KMS-11 (cell line): ENCODE data around the gene RRAS.
A peak's percentile ranks its signal among the peaks of the same experiment; 100 is the strongest.

Experiments
- H2AFZ ChIP-seq: fragments of 200-600 bp; sonication (generic); 2 replicates; pipeline ENCODE4 v1.6.1; 2016; ENCODE audit warnings: antibody characterized with exemption, mixed run types, low read depth
- H3K27ac ChIP-seq: fragments of 200-600 bp; sonication (generic); 2 replicates; pipeline ENCODE4 v1.6.1; 2016; ENCODE audit warnings: mild to moderate bottlenecking, mixed run types
- H3K27me3 ChIP-seq: fragments of 200-600 bp; sonication (generic); 2 replicates; pipeline ENCODE4 v1.6.1; 2017; ENCODE audit warnings: mild to moderate bottlenecking, low read depth, mixed run types, moderate library complexity; ENCODE audit not compliant: insufficient read depth
- H3K36me3 ChIP-seq: fragments of 200-600 bp; sonication (generic); 2 replicates; pipeline ENCODE4 v1.6.1; 2017; ENCODE audit warnings: mild to moderate bottlenecking, mixed run types; ENCODE audit not compliant: insufficient read depth
- H3K4me1 ChIP-seq: fragments of 200-600 bp; sonication (generic); 2 replicates; pipeline ENCODE4 v1.6.1; 2016; ENCODE audit warnings: mild to moderate bottlenecking, low read depth, mixed run types; ENCODE audit not compliant: poor library complexity, severe bottlenecking
- H3K4me2 ChIP-seq: fragments of 200-600 bp; sonication (generic); 2 replicates; pipeline ENCODE4 v1.7.0; 2016; ENCODE audit warnings: mild to moderate bottlenecking, mixed run types
- H3K4me3 ChIP-seq: fragments of 200-600 bp; sonication (generic); IDR thresholded peaks from 2 replicates; pipeline ENCODE4 v1.6.1; 2017; ENCODE audit warnings: low read depth, low read length, mixed read lengths; ENCODE audit not compliant: insufficient read depth
- H3K79me2 ChIP-seq: fragments of 200-600 bp; sonication (generic); 2 replicates; pipeline ENCODE4 v1.6.1; 2016; ENCODE audit warnings: low read depth, mixed run types; ENCODE audit not compliant: insufficient read depth
- H3K9ac ChIP-seq: fragments of 200-600 bp; sonication (generic); 2 replicates; pipeline ENCODE4 v1.6.1; 2016; ENCODE audit warnings: mild to moderate bottlenecking, mixed run types
- H4K20me1 ChIP-seq: fragments of 200-600 bp; sonication (generic); 2 replicates; pipeline ENCODE4 v1.6.1; 2016; ENCODE audit warnings: mild to moderate bottlenecking, mixed run types; ENCODE audit not compliant: insufficient read depth
- CTCF ChIP-seq: fragments of 200-600 bp; sonication (generic); conservative IDR thresholded peaks from 2 replicates; pipeline ENCODE4 v1.6.1; 2017; ENCODE audit warnings: low read depth, mild to moderate bottlenecking, antibody characterized with exemption, low read length, moderate library complexity, mixed read lengths

RRAS gene

GRCh38 chr19:49677901-49678674 lies 38.1 kb upstream of the RRAS start:
- Histone ChIP-seq H3K36me3 (peaks cover 9% of the 10 kb centered on the region; the same call in 1 of the 2 replicates), H3K79me2 (peaks cover 60% of the 10 kb centered on the region), H4K20me1 (peaks cover 10% of the 10 kb centered on the region; the same call in 1 of the 2 replicates), H3K4me2 (peak overlapping the region; percentile 38), H3K4me3 (peak overlapping the region; percentile 24), H3K27me3 (no peaks in the 10 kb centered on the region), H3K27ac (peak overlapping the region; percentile 93), H3K9ac (peak overlapping the region; percentile 96), H2AFZ (no peak overlapping the region), H3K4me1 (peaks cover 40% of the 10 kb centered on the region)
- TF ChIP-seq CTCF = peak; percentile 91

- H3K27ac ChIP-seq = peak within 1 kb of the TSS; percentile 94
- no peaks in the 10 kb centered on the region for H3K27me3 ChIP-seq
- TF ChIP-seq CTCF = no peak
- peaks cover 10% of the 10 kb centered on the region; the same call in 1 of the 2 replicates for H4K20me1 ChIP-seq
- peak within 1 kb of the TSS; percentile 96 for H3K9ac ChIP-seq
- H3K79me2 ChIP-seq = peaks cover 53% of the 10 kb centered on the region
- peak within 1 kb of the TSS; percentile 24 for H3K4me3 ChIP-seq
- peaks cover 37% of the 10 kb centered on the region for H3K4me1 ChIP-seq
- H3K36me3 ChIP-seq = peaks cover 6% of the 10 kb centered on the region; the same call in 1 of the 2 replicates
- H3K4me2 ChIP-seq = peak within 1 kb of the TSS; percentile 59
- H2AFZ ChIP-seq = peak within 1 kb of the TSS; percentile 56
Observed at GRCh38 chr19:49677231-49677900, 37.4 kb upstream of the RRAS start, which contains the start of gene PRMT1. Gene PRMT1 (plus strand): TSS chr19:49677271. CDS start chr19:49677281, 10 bp downstream.

GRCh38 chr19:49676784-49677230 lies 36.9 kb upstream of the RRAS start:
- no peak overlapping the region for H3K4me2 ChIP-seq
- TF ChIP-seq CTCF = no peak

DNA sequence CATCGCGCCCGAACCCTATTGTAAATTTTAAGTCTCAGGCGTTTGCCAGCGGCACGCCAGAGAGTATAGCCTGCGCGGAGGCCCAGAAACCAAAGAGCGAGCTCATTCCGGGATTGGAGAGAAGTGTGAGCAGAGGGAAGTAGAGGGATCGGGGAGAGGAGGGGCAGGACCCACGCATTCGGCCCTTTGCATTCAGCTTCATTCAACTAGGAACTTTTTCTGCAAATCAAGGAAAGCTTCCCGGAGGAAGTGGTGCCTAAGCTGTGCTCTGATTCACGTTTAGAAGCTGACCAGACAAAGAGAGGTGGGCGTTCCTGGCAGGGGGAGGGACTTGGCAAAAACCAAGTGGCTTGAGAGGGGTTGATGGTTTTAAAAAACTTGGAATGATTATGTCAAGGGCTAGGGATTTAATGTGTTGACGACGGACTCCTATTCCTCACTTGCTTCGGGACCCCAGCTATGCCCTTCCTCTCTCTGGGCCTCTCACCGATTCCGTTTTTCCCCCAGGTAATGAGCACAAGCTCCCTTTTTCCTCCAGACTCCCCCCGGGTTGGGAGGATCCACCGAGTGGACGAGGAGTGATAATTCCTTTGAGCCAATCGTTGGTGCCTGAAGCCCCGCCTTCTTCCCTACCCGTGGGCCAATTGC lies 36.3 kb upstream of the RRAS start:
- Histone ChIP-seq H3K27me3 (no peaks in the 10 kb centered on the region), H2AFZ (peak overlapping the region; percentile 56)
- no peak for TF ChIP-seq CTCF

More at GRCh38 chr19:49676784-49677230, 36.9 kb upstream of the RRAS start:
- H3K79me2 ChIP-seq = peaks cover 48% of the 10 kb centered on the region
- no peaks in the 10 kb centered on the region for H3K27me3 ChIP-seq
- peaks cover 41% of the 10 kb centered on the region for H3K4me1 ChIP-seq
- H4K20me1 ChIP-seq = peaks cover 10% of the 10 kb centered on the region; the same call in 1 of the 2 replicates
- peak overlapping the region; percentile 56; the same call in 1 of the 2 replicates for H2AFZ ChIP-seq
- H3K36me3 ChIP-seq = peaks cover under 1% of the 10 kb centered on the region; the same call in 1 of the 2 replicates
- no peak overlapping the region for H3K4me3 ChIP-seq
- H3K27ac ChIP-seq = peak overlapping the region; percentile 94
- peak overlapping the region; percentile 96 for H3K9ac ChIP-seq

More for the DNA sequence above, 36.3 kb upstream of the RRAS start:
- Histone ChIP-seq H3K4me1 (peaks cover 40% of the 10 kb centered on the region), H3K4me3 (no peak overlapping the region), H3K36me3 (no peaks in the 10 kb centered on the region; the same call in 1 of the 2 replicates), H3K4me2 (peak overlapping the region; percentile 59), H4K20me1 (peaks cover 8% of the 10 kb centered on the region; the same call in 1 of the 2 replicates), H3K9ac (peak overlapping the region; percentile 73), H3K79me2 (peaks cover 42% of the 10 kb centered on the region), H3K27ac (peak overlapping the region; percentile 94)
